SK-N-SH (cell line): ENCODE measurements around the gene ZER1. TPM values are rescaled to one million over a fixed set of nuclear protein-coding genes. Genes with fewer than 3 reads are reported as not detected.

Experiments used
- CTCF ChIA-PET: fragments of 300-600, 350-600 bp; formaldehyde crosslinking; extraction: SDS; loops from one replicate; lab custom pipeline; 2021; lab: Yijun Ruan, JAX
- POLR2A ChIA-PET: fragments of 350-600 bp; sonication (Branson Sonifier 250); formaldehyde crosslinking; extraction: SDS; loops from one replicate; lab custom pipeline; 2020; ENCODE audit warnings: antibody characterized with exemption, inconsistent platforms; lab: Yijun Ruan, JAX
- DNase-seq: peaks from one replicate; pipeline ENCODE4 v3.0.0; 2012
- H2AFZ ChIP-seq: fragments of 200-600 bp; sonication (generic); 2 replicates; pipeline ENCODE4 v1.8.1; 2016; ENCODE audit warnings: antibody characterized with exemption, mild to moderate bottlenecking, low read depth
- H3F3A ChIP-seq: fragments of 200-600 bp; sonication (generic); replicated peaks from 2 replicates; pipeline ENCODE3; 2016; ENCODE audit warnings: antibody characterized with exemption, mild to moderate bottlenecking; ENCODE audit not compliant: insufficient read depth
- H3K27ac ChIP-seq, 2 experiments: fragments of 200-500 bp in 1 of 2; fragments of 200-600 bp in 1 of 2; sonication (Bioruptor generic) in 1 of 2; sonication (generic), shearing (Covaris generic) in 1 of 2; 2 replicates each; pipeline versions ENCODE4 v1.5.1 to v1.6.1; 2014 to 2016; ENCODE audit warnings: low read depth in 2 of 2, inconsistent platforms in 1 of 2, low read length in 1 of 2, mild to moderate bottlenecking in 1 of 2, mixed read lengths in 1 of 2
- H3K27me3 ChIP-seq: fragments of 200-600 bp; sonication (generic), shearing (Covaris generic); 2 replicates; pipeline ENCODE4 v1.6.1; 2016; ENCODE audit warnings: mixed run types; ENCODE audit not compliant: insufficient read depth
- H3K36me3 ChIP-seq, 2 experiments: fragments of 200-500 bp in 1 of 2; fragments of 200-600 bp in 1 of 2; sonication (Bioruptor generic) in 1 of 2; sonication (generic) in 1 of 2; replicated peaks in 1 of 2; 2 replicates each; pipeline versions ENCODE3 to v1.5.1; 2014 to 2016; ENCODE audit warnings: low read length in 1 of 2, mild to moderate bottlenecking in 1 of 2; ENCODE audit not compliant: insufficient read depth in 2 of 2, control insufficient read depth in 1 of 2
- H3K4me1 ChIP-seq, 2 experiments: fragments of 200-500 bp in 1 of 2; fragments of 200-600 bp in 1 of 2; sonication (Bioruptor generic) in 1 of 2; sonication (generic), shearing (Covaris generic) in 1 of 2; 2 replicates each; pipeline versions ENCODE4 v1.5.1 to v1.6.1; 2014 to 2016; ENCODE audit warnings: low read depth in 1 of 2, low read length in 1 of 2, mixed run types in 1 of 2; ENCODE audit not compliant: insufficient read depth in 2 of 2, control insufficient read depth in 1 of 2
- H3K4me2 ChIP-seq: fragments of 200-600 bp; sonication (generic), shearing (Covaris generic); 2 replicates; pipeline ENCODE4 v1.6.1; 2017; ENCODE audit warnings: mixed run types
- H3K4me3 ChIP-seq, 2 experiments: fragments of 200-500 bp in 1 of 2; fragments of 200-600 bp in 1 of 2; sonication (Bioruptor generic) in 1 of 2; sonication (generic), shearing (Covaris generic) in 1 of 2; 2 replicates each; pipeline versions ENCODE4 v1.5.1 to v1.8.1; 2014 to 2016; ENCODE audit warnings: low read depth in 2 of 2, inconsistent platforms in 1 of 2, low read length in 1 of 2, mild to moderate bottlenecking in 1 of 2, mixed read lengths in 1 of 2, moderate library complexity in 1 of 2
- H3K79me2 ChIP-seq: fragments of 200-600 bp; sonication (generic); 2 replicates; pipeline ENCODE4 v1.8.1; 2017; ENCODE audit warnings: mild to moderate bottlenecking; ENCODE audit not compliant: insufficient read depth
- H3K9ac ChIP-seq: fragments of 200-600 bp; sonication (generic); 2 replicates; pipeline ENCODE4 v1.6.1; 2017; ENCODE audit warnings: mixed run types
- H3K9me2 ChIP-seq: fragments of 200-600 bp; sonication (generic); 2 replicates; pipeline ENCODE4 v1.6.1; 2017; ENCODE audit warnings: mixed run types
- H3K9me3 ChIP-seq: fragments of 200-600 bp; sonication (generic); 2 replicates; pipeline ENCODE4 v1.6.1; 2017; ENCODE audit warnings: mixed run types, mild to moderate bottlenecking, moderate library complexity
- H4K20me1 ChIP-seq: fragments of 200-600 bp; sonication (generic); 2 replicates; pipeline ENCODE4 v1.6.1; 2017; ENCODE audit warnings: mild to moderate bottlenecking, mixed run types; ENCODE audit not compliant: insufficient read depth
- CHD2 ChIP-seq: fragments of 150-350 bp; IDR thresholded peaks from 2 replicates; pipeline ENCODE4 v1.6.1; 2018; ENCODE audit warnings: low read length; ENCODE audit not compliant: partially characterized antibody
- ELF1 ChIP-seq: IDR thresholded peaks from 2 replicates; pipeline ENCODE4 v1.4.0; 2012
- EP300 ChIP-seq, 2 experiments: IDR thresholded peaks; 2 replicates each; pipeline versions ENCODE4 v1.4.0 to v1.6.1; 2012; ENCODE audit warnings: borderline replicate concordance in 1 of 2, low read depth in 1 of 2, low read length in 1 of 2
- EZH2phosphoT487 ChIP-seq: fragments of 200-600 bp; sonication (generic); IDR thresholded peaks from 2 replicates; pipeline ENCODE4 v1.6.1; 2017; ENCODE audit warnings: low read depth, mixed run types, mild to moderate bottlenecking, antibody characterized with exemption, moderate library complexity, borderline replicate concordance
- FOSL2 ChIP-seq: IDR thresholded peaks from 2 replicates; pipeline ENCODE4 v1.4.0; 2012; ENCODE audit warnings: low read depth, mild to moderate bottlenecking, moderate library complexity, borderline replicate concordance
- FOXJ3 ChIP-seq: sonication (generic); formaldehyde crosslinking; IDR thresholded peaks from 2 replicates; pipeline ENCODE4 v1.5.1; 2020; ENCODE audit warnings: mild to moderate bottlenecking, missing genetic modification reagents
- GABPA ChIP-seq: IDR thresholded peaks from 2 replicates; pipeline ENCODE4 v1.4.0; 2012; ENCODE audit warnings: low read depth, mild to moderate bottlenecking
- GATA2 ChIP-seq: sonication (generic); formaldehyde crosslinking; IDR thresholded peaks from 2 replicates; pipeline ENCODE4 v1.5.0; 2020; ENCODE audit warnings: mild to moderate bottlenecking, missing genetic modification reagents
- IRF3 ChIP-seq: fragments of 150-350 bp; IDR thresholded peaks from 2 replicates; pipeline ENCODE4 v1.6.1; 2016; ENCODE audit warnings: mild to moderate bottlenecking, low read depth, low read length
- MAX ChIP-seq: IDR thresholded peaks from 2 replicates; pipeline ENCODE4 v1.4.0; 2012; ENCODE audit warnings: low read depth
- POLR2AphosphoS5 ChIP-seq: IDR thresholded peaks from 2 replicates; pipeline ENCODE4 v1.6.1; 2012; ENCODE audit warnings: low read depth, low read length
- RAD21 ChIP-seq: IDR thresholded peaks from 2 replicates; pipeline ENCODE4 v1.6.1; 2012; ENCODE audit warnings: mild to moderate bottlenecking, low read length
- RCOR1 ChIP-seq: fragments of 150-350 bp; IDR thresholded peaks from 2 replicates; pipeline ENCODE4 v1.6.1; 2017; ENCODE audit warnings: antibody characterized with exemption, low read length
- REST ChIP-seq: IDR thresholded peaks from 2 replicates; pipeline ENCODE4 v1.6.1; 2012; ENCODE audit warnings: mild to moderate bottlenecking, low read depth, low read length, moderate library complexity
- RFX5 ChIP-seq: IDR thresholded peaks from 2 replicates; pipeline ENCODE4 v1.6.1; 2012; ENCODE audit warnings: mild to moderate bottlenecking, improper control_type of control experiment, low read length
- SMC3 ChIP-seq: IDR thresholded peaks from 2 replicates; pipeline ENCODE4 v1.6.1; 2012; ENCODE audit warnings: low read depth, low read length, improper control_type of control experiment
- TAF1 ChIP-seq: IDR thresholded peaks from 2 replicates; pipeline ENCODE4 v1.6.1; 2012; ENCODE audit warnings: low read depth, mild to moderate bottlenecking, low read length, moderate library complexity, borderline replicate concordance
- USF1 ChIP-seq: IDR thresholded peaks from 2 replicates; pipeline ENCODE4 v1.4.0; 2012; ENCODE audit warnings: low read depth, borderline replicate concordance
- ZBTB33 ChIP-seq: IDR thresholded peaks from 2 replicates; pipeline ENCODE4 v1.4.0; 2012; ENCODE audit warnings: low read depth, borderline replicate concordance
- WGBS: methylation state at CpG from one replicate; pipeline ENCODE4 v1.1.6; 2017; ENCODE audit warnings: low lambda C conversion rate; 5-methylcytosine and 5-hydroxymethylcytosine counted together
- polyA plus RNA-seq, 3 experiments: library from polyadenylated mRNA; depleted of rRNA; stranded (reverse); fragments of >200 nt; gene quantifications; 2 replicates each; pipeline ENCODE4 v1.2.3, GENCODE V29; 2012

ZER1 gene
- polyA plus RNA-seq, 1 of the 3 experiments (the other 2 are of a cell fraction), result 30.9 TPM

GRCh38 chr9:128786681-128787601 lies 15.2 kb upstream of the ZER1 start, which contains the start of gene TBC1D13 (continued):
- peak; percentile 96 for TF ChIP-seq USF1
- TF ChIP-seq ELF1, result no peak
- TF ChIP-seq SMC3, result no peak; the same call in 1 of the 2 replicates
- TF ChIP-seq ZBTB33, result no peak; the same call in 1 of the 2 replicates
- no peak; the same call in 1 of the 2 replicates for TF ChIP-seq RCOR1
- TF ChIP-seq EP300 (IDR thresholded peaks at IDR 0.05; ENCODE audit: borderline replicate concordance in 1 of 2, low read depth in 1 of 2, low read length in 1 of 2), result peak in 1 of 2 experiments; percentile 79; a peak in 1 of 4 replicates
- TF ChIP-seq POLR2AphosphoS5, result peak; percentile 60
- peak; percentile 97 for TF ChIP-seq MAX
- no peak for TF ChIP-seq FOSL2
- no peak for TF ChIP-seq IRF3
- TF ChIP-seq EZH2phosphoT487, result no peak
- no peak for TF ChIP-seq RFX5
- no peak for TF ChIP-seq RAD21
- TF ChIP-seq CHD2, result no peak
- TF ChIP-seq TAF1, result peak; percentile 75

- H3K9me3 ChIP-seq, result no peaks in the 10 kb centered on the region
- 94% methylated on average over 6 of the region's 6 CpGs for WGBS
- peaks cover 28% of the 10 kb centered on the region for H3K79me2 ChIP-seq
- no peak for DNase-seq
- H3K9me2 ChIP-seq, result no peaks in the 10 kb centered on the region
- H3K4me3 ChIP-seq, result no peak overlapping the region
- no peak overlapping the region for H3K27ac ChIP-seq
- POLR2A ChIA-PET, result no interaction called here
- H3K4me2 ChIP-seq, result no peak overlapping the region
- no peak overlapping the region for H3K9ac ChIP-seq
- H3K36me3 ChIP-seq, result peaks cover 0 to 3% of the 10 kb centered on the region in 2 experiments
- peaks cover 0 to 10% of the 10 kb centered on the region in 2 experiments; a peak in 1 of 4 replicates for H3K4me1 ChIP-seq
- peaks cover 5% of the 10 kb centered on the region for H3F3A ChIP-seq
- H2AFZ ChIP-seq, result no peak overlapping the region
- CTCF ChIA-PET, result interaction anchor here (1.1 kb wide), 1 partner anchor 32 kb away, joined by 5 read pairs; the partner anchor contains the start of gene ENDOG
- H4K20me1 ChIP-seq, result no peaks in the 10 kb centered on the region
- no peaks in the 10 kb centered on the region for H3K27me3 ChIP-seq
- no peak for TF ChIP-seq GABPA
- TF ChIP-seq EZH2phosphoT487, result no peak
- TF ChIP-seq REST, result no peak
- TF ChIP-seq GATA2 (CRISPR knock-in tag), result no peak
- TF ChIP-seq USF1, result no peak
- no peak for TF ChIP-seq FOXJ3 (CRISPR knock-in tag)
- no peak for TF ChIP-seq RFX5
- no peak for TF ChIP-seq SMC3
Observed at GRCh38 chr9:128785427-128785826, 13.7 kb upstream of the ZER1 start.
